Stimulated activated naive CD8-positive, alpha-beta T cell treated with anti-CD3 and anti-CD28 coated beads, Interleukin-15, Interleukin-2, amounts not matched to agents 100 ng/mL and 50 ng/mL, for 24 hours (primary cell): Measurements from ENCODE around the gene ZCCHC17.

Experiments
- H3K27ac Mint-ChIP-seq: one replicate; pipeline ENCODE4 v1.8.0; 2021; ENCODE audit warnings: mild to moderate bottlenecking, mixed read lengths
- H3K27me3 Mint-ChIP-seq: one replicate; pipeline ENCODE4 v1.8.0; 2021; ENCODE audit warnings: mixed read lengths
- H3K36me3 Mint-ChIP-seq: one replicate; pipeline ENCODE4 v1.8.0; 2021; ENCODE audit warnings: low read depth, mixed read lengths
- H3K4me1 Mint-ChIP-seq: one replicate; pipeline ENCODE4 v1.8.0; 2021; ENCODE audit warnings: low read depth, mixed read lengths
- H3K4me3 Mint-ChIP-seq: one replicate; pipeline ENCODE4 v1.8.0; 2021; ENCODE audit warnings: mild to moderate bottlenecking, mixed read lengths
- H3K9me3 Mint-ChIP-seq: one replicate; pipeline ENCODE4 v1.8.0; 2021; ENCODE audit warnings: mixed read lengths

Gene ZCCHC17

DNA sequence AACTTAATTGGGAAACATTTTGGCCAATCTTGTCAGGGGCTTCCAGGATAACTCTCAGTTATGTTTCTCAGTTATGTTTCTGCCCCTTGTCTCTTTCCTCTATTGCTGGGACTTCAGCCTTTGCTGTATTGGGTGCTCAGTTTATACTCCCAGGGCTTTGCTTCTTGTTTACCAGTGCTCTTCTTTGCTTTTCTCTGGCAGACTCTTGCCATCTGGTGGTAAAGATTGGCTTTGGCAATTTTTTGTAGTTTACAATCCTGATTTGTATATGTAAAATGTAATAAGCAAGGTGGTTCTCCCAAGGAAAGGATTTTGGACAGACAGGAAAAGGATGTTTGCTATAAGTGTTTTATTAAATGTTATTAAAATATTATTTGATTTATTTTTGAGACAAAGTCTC lies 38.2 kb downstream of the ZCCHC17 start:
- Mint-ChIP-seq H3K4me1 (no peaks in the 10 kb centered on the region), H3K27me3 (no peaks in the 10 kb centered on the region), H3K4me3 (no peak overlapping the region), H3K27ac (no peak overlapping the region), H3K9me3 (no peaks in the 10 kb centered on the region), H3K36me3 (peaks cover 34% of the 10 kb centered on the region)

DNA sequence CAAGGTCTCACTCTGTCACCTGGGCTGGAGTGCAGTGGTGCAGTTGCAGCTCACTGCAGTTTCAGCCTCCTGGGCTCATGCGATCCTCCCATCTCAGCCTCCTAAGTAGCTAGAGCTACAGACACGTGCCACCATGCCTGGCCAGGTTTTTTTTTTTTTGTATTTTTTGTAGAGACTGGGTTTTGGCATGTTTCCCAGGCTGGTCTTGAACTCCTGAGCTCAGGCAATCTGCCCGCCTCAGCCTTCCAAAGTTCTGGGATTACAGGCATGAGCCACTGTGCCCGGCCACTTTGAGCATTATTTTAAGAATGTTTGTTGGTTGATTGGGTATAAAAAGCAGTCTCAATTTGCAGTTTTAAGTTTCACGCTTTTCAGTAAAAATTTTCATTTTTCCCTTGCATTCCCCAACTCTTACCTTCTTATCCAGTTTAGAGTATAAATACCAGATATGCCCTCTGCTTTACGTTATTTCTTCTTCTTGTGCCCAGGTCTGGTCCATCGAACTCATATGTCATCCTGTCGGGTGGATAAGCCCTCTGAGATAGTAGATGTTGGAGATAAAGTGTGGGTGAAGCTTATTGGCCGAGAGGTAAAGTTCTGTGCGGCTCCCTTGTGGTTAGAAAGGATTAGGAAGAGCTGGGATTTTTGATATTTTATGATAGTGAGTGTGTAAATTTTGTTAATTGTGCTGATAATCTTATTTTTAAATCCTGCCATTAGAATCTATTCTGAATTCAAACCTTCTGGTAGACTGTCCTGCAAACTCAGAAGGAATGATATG lies 40.0 kb downstream of the ZCCHC17 start:
- Mint-ChIP-seq H3K27me3 (no peaks in the 10 kb centered on the region), H3K9me3 (no peaks in the 10 kb centered on the region), H3K4me3 (no peak overlapping the region), H3K27ac (no peak overlapping the region), H3K4me1 (no peaks in the 10 kb centered on the region), H3K36me3 (peaks cover 31% of the 10 kb centered on the region)

DNA sequence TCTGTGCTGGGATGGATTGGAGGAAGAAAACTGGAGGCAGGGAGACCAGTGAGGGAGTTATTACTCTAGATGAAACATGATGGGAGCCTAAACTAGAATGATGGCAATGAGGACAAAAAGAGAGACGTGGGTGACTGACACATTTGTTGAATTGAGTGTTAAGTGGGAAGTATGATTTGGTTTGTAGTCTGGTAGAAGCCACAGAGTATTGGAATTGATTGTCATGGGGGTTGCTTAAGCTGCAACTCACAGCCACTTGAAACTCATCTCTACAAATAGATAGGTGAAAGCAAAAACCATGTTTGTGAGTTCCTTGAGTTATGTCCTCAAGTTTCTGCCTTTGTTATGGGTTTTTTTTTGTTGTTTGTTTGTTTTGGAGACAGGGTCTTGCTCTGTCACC lies 47.7 kb downstream of the ZCCHC17 start:
- H3K36me3 Mint-ChIP-seq = peaks cover 25% of the 10 kb centered on the region
- H3K4me1 Mint-ChIP-seq = no peaks in the 10 kb centered on the region
- H3K27me3 Mint-ChIP-seq = no peaks in the 10 kb centered on the region
- peak overlapping the region; percentile 3 for H3K27ac Mint-ChIP-seq
- H3K9me3 Mint-ChIP-seq = no peaks in the 10 kb centered on the region
- no peak overlapping the region for H3K4me3 Mint-ChIP-seq

DNA sequence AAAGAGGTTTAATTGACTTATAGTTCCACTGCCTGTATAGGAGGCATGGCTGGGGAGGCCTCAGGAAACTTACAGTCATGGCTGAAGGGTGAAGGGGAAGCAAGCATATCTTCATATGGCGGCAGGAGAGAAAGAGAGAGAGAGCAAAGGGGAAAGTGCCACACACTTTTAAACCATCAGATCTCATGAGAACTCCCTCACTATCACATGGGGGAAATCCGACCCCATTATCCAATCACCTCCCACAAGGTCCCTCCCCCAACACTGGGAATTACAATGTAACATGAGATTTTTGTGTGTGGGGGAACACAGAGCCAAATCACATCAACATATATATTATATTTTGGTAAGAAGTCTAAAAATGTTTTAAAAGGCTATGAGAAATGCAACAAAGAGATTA lies 48.8 kb downstream of the ZCCHC17 start:
- no peaks in the 10 kb centered on the region for H3K9me3 Mint-ChIP-seq
- no peaks in the 10 kb centered on the region for H3K27me3 Mint-ChIP-seq
- no peaks in the 10 kb centered on the region for H3K4me1 Mint-ChIP-seq
- peaks cover 25% of the 10 kb centered on the region for H3K36me3 Mint-ChIP-seq
- no peak overlapping the region for H3K4me3 Mint-ChIP-seq
- H3K27ac Mint-ChIP-seq = no peak overlapping the region

DNA sequence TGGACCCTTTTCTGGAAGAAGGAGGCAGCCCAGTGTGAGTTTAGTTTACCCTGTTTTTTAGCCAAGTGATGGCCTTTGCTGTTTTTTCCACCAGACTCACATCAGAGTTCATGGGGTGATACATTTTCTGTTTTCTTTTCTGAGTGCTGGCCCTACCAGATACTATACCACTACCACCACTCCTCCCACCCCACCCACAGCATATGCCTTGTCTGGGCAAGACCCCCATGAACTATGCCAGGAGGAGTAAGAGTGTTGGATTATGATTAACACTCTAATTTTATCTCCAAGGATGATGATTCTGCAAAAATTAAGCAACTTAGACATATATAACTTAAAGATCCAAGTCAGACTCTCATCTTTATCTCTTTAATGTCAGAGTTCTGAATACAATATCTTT lies 50.0 kb downstream of the ZCCHC17 start:
- Mint-ChIP-seq H3K36me3 (peaks cover 32% of the 10 kb centered on the region), H3K4me1 (no peaks in the 10 kb centered on the region), H3K4me3 (no peak overlapping the region), H3K27me3 (no peaks in the 10 kb centered on the region), H3K27ac (no peak overlapping the region), H3K9me3 (no peaks in the 10 kb centered on the region)

DNA sequence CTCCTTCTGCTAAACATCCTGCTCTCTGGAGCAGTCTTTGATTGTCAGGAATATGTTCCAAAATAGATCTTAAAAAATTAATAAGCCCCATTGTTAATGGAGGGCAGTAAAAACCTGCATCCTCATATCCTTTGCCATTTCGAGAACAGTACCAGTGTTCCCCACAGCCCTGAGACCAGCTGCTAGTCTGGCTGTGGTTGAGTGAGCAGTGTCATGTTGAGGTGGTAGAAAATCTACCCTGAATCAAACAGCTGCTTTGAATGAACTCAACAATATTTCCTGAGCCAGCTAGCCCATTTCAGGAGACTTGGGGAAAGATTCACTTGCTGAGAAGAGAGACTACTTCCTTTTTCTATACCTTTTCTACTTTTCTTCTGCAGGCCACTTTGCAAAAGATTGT lies 51.6 kb downstream of the ZCCHC17 start:
- Mint-ChIP-seq H3K4me3 (no peak overlapping the region), H3K4me1 (no peaks in the 10 kb centered on the region), H3K27ac (no peak overlapping the region), H3K36me3 (peaks cover 34% of the 10 kb centered on the region), H3K9me3 (no peaks in the 10 kb centered on the region), H3K27me3 (no peaks in the 10 kb centered on the region)

DNA sequence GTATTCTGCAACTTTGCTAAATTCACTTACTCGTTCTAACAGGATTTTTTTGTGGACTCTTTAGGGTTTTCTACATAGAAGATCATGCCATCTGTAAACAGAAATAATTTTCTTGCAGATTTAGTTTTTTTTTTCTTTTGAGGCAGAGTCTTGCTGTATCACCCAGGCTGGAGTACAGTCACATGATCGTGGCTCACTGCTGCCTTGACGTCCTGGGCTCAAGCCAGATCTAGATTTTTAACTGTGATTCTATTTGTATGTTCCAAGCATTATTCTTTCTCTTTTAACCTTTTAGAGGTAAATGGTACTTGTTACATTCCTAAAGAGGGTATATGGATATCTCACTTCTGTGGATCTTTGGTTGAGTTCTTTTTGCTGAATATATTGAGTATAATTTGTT lies 57.5 kb downstream of the ZCCHC17 start:
- Mint-ChIP-seq H3K4me1 (no peaks in the 10 kb centered on the region), H3K9me3 (no peaks in the 10 kb centered on the region), H3K4me3 (no peak overlapping the region), H3K27me3 (no peaks in the 10 kb centered on the region), H3K27ac (no peak overlapping the region), H3K36me3 (peaks cover 53% of the 10 kb centered on the region)

DNA sequence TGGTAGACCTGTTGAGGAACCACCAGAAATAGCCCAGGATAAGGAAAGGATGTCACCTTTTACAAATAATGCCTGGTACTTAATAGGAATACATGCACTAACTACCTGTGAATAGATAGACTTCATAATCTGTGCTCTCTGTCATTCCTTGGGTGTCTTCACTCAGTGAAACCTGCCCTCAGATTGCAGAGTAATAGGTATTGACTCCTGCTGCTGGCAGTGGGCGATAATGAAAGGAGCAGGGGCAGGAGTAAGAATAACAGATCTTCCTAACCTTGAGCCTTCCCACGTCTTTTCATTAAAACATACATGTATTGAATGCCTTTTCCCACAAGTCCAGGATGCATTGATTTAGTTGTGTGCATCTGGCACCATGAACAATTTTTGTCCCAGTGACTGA lies 59.6 kb downstream of the ZCCHC17 start:
- Mint-ChIP-seq H3K9me3 (no peaks in the 10 kb centered on the region), H3K4me3 (no peak overlapping the region), H3K27me3 (no peaks in the 10 kb centered on the region), H3K27ac (no peak overlapping the region), H3K4me1 (no peaks in the 10 kb centered on the region), H3K36me3 (peaks cover 50% of the 10 kb centered on the region)

DNA sequence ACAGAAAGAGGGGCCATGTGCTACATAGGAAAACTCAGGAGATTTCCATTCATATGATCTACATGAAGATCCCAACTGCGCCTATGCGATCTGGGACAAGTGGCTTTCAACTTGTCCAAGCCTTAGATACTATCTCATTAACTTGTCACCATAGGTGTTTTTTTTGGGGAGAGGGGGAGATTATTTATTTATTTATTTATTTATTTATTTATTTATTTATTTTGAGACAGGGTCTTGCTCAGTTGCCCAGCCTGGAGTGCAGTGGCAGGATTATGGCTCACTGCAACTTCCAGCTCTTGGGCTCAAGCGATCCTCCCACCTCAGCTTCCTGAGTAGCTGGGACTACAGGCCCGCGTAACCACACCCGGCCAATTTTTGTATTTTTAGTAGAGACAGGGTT lies 64.8 kb downstream of the ZCCHC17 start:
- H3K9me3 Mint-ChIP-seq = no peaks in the 10 kb centered on the region
- H3K36me3 Mint-ChIP-seq = peaks cover 52% of the 10 kb centered on the region
- H3K27me3 Mint-ChIP-seq = no peaks in the 10 kb centered on the region
- no peak overlapping the region for H3K27ac Mint-ChIP-seq
- H3K4me3 Mint-ChIP-seq = no peak overlapping the region
- no peaks in the 10 kb centered on the region for H3K4me1 Mint-ChIP-seq

DNA sequence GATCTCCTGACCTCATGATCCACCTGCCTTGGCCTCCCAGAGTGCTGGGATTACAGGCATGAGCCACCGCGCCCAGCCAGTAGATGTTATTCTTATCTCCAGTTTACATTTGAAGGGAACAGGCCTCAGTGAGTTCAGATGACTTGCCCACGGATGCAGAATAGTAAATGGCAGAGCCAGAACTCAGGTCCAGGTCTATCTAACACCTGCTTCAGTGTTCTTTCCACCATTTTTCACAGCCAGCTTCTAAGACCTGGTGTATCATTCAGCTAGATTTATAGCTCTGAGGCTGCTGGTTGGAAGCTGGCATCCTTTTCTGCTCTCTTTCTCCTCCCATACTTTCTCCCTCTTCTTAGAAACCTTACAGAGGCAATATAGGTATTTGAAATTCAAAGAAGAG lies 65.2 kb downstream of the ZCCHC17 start:
- Mint-ChIP-seq H3K9me3 (no peaks in the 10 kb centered on the region), H3K4me3 (no peak overlapping the region), H3K27me3 (no peaks in the 10 kb centered on the region), H3K36me3 (peaks cover 47% of the 10 kb centered on the region), H3K27ac (no peak overlapping the region), H3K4me1 (no peaks in the 10 kb centered on the region)

DNA sequence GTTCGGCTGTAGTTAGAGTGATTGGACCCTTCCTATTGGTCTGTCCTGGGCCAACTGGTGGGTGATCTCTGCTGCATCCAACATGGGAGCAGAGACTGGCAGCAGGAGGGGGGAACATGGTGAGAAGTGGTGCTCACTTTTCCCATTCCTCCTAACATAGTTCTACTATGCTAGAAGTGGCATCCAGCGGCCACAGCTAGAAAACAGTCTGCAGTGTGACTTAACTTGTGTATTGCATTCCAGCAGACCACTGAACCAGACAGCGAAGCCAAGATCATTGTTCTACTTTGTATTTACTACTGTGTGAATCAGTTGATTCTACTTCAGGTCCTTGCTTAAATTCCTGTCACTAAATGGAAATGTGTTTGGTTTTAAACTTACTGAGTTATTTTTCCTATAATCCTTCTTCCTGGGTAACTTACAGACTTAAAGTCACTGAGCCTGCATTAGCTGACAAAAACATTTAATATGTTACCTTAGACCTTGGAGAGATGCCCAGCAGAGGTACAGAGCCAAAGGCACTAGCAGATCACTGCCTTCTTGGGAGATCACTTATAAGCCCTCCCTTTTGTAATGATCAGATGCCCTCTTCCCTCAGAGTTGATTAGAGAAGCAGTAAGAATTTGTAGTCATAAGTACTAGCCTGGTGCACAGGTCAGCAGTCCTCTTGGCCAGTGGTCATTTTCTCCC lies 67.9 kb downstream of the ZCCHC17 start:
- Mint-ChIP-seq H3K9me3 (no peaks in the 10 kb centered on the region), H3K27ac (no peak overlapping the region), H3K4me3 (no peak overlapping the region), H3K27me3 (no peaks in the 10 kb centered on the region), H3K4me1 (no peaks in the 10 kb centered on the region), H3K36me3 (peaks cover 31% of the 10 kb centered on the region)

DNA sequence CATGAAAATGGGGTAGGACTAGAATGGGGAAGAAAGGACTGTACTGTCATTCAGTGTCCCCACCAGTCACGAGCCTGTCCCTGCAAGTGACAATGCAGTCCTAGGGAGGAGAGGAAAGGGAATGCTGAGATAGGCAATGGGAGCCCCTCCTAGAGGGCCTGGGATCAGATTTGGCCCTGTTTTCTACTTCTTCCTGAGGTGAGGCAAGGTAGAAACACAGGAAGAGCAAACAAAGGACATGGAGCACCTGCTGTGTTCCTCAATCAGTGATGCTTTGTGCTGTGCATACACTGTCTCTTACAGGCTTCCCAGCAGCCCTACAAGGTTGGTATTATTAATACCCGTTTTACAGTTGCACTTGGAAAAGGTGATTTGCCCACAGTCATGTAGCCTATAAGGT lies 70.0 kb downstream of the ZCCHC17 start:
- Mint-ChIP-seq H3K27ac (no peak overlapping the region), H3K36me3 (peaks cover 19% of the 10 kb centered on the region), H3K9me3 (no peaks in the 10 kb centered on the region)

DNA sequence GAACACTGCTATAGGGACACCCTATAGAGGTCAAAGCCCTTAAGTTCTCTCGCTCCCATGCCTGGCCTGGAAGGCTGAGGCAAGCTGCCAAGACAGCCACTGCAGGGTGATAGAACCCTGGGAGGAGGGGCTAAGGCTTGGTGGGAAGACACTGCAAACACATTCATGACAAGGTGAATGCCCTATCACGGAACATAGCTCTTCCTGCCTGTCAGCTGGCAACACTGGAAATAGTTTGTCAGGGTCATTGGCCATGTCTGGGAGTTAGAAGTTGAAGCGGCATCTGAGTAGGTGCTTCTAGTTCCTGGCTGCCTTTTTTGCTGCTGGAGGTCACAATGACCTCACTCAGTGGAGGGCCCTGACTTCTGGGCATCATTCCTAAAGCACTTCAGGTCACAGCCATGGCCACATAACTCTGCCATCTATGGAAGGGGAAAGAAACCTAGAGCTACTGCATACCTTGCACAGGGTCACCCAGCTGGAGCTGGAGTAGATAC lies 71.8 kb downstream of the ZCCHC17 start:
- Mint-ChIP-seq H3K36me3 (peaks cover 18% of the 10 kb centered on the region), H3K27ac (no peak overlapping the region), H3K4me3 (no peak overlapping the region), H3K9me3 (no peaks in the 10 kb centered on the region), H3K27me3 (peaks cover 7% of the 10 kb centered on the region), H3K4me1 (peaks cover 11% of the 10 kb centered on the region)

More for the DNA sequence above, 70.0 kb downstream of the ZCCHC17 start:
- Mint-ChIP-seq H3K27me3 (no peaks in the 10 kb centered on the region), H3K4me3 (no peak overlapping the region), H3K4me1 (no peaks in the 10 kb centered on the region)

DNA sequence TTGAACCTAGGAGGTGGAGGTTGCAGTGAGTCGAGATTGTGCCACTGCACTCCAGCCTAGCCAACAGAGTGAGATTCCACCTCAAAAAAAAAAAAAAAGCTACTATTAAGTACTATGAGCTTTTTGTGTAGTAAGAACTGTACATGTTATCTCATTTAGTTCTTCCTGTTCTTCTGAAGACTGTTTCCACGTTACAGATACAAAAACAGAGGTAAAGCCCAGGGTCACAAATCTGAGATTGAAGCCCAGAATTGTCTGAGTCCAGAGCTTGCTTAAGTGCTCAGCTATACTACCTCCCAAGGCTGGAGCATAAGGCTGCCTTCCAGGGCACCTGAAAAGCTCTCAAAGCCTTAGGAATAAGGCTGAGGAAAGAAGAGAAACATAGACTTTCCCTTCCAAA lies 73.2 kb downstream of the ZCCHC17 start:
- Mint-ChIP-seq H3K27me3 (peaks cover 7% of the 10 kb centered on the region), H3K27ac (no peak overlapping the region), H3K36me3 (peaks cover 7% of the 10 kb centered on the region), H3K4me1 (peaks cover 14% of the 10 kb centered on the region), H3K4me3 (no peak overlapping the region), H3K9me3 (no peaks in the 10 kb centered on the region)

DNA sequence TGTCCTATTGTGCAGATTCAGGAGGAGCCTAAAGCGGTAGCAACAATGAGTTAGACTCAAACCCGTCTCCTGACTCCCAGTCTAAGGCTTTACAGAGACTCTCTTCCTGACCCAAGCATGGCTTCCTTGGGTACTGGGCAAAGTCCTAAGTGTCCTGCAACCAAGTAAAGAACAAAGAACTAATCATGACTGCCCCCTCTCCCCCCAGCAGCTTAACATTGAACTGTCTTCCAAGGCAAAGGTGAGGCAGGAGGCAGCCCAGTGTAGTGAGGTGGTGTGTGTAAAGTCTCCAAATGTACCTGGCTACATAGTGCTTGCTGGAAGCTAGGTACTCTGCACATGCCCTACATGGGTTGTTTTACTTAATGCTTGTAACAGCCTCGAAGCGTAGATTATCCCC lies 73.7 kb downstream of the ZCCHC17 start:
- H3K4me1 Mint-ChIP-seq = peaks cover 14% of the 10 kb centered on the region
- H3K36me3 Mint-ChIP-seq = peaks cover 3% of the 10 kb centered on the region
- H3K27me3 Mint-ChIP-seq = peaks cover 7% of the 10 kb centered on the region
- H3K9me3 Mint-ChIP-seq = no peaks in the 10 kb centered on the region
- H3K4me3 Mint-ChIP-seq = no peak overlapping the region
- no peak overlapping the region for H3K27ac Mint-ChIP-seq
